CD4-positive, alpha-beta T cell treated with Interleukin-6 for 4 hours (primary cell): ENCODE measurements around the gene ABCC9.

Experiments used
- DNase-seq: peaks from one replicate; pipeline ENCODE4 v3.0.0-alpha.2; 2020; ENCODE audit warnings: mixed read lengths

ABCC9 gene

DNA sequence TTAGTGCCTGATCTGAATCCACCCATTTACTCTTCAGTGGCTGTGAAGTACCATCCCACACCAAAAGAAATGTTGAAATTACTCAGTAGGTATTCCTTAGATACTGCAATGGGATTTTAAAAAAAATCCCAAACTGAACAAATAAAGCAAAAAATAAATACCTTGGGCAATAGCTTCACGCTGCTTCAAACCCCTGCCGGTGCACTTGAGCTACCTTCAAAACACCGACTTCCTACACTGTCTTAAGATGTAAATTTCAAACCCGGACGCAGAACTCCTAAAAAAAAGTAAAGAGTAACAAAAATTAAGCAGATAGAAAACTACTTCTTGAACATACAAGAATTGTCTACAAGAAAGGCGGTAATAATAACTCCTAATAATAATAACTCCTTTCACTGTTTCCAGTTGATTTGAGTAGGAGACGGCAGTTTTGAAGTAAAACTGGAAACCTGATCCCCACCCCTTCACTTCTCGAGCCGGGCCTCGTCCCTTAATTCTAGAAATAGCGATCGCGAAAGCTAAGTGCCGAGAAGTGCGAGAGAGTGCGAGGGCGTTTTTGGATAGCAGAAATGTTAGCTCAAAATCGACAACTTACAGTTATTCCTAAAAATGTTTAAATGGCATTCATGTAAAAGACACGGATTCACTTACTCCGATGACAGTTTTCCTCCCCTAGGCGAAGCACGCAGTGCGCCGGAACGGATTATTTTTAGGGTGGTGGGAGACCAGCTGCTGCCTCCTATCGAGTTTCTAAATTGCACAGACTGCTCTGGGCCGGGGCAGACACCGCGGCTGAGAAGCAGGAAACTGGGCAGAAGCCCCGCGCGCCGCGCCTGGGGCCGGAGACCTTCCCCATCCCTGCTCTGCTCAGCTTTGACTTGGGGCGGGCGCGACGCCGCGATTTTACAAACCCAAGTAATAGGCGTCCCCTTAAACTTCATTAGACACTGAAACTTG lies at the start of gene ABCC9:
ABCC9 (minus strand) TSS at position 878 of the 957 bp plus-strand sequence. CDS start 4,752 bp downstream, outside the sequence.
- DNase-seq = no peak

DNA sequence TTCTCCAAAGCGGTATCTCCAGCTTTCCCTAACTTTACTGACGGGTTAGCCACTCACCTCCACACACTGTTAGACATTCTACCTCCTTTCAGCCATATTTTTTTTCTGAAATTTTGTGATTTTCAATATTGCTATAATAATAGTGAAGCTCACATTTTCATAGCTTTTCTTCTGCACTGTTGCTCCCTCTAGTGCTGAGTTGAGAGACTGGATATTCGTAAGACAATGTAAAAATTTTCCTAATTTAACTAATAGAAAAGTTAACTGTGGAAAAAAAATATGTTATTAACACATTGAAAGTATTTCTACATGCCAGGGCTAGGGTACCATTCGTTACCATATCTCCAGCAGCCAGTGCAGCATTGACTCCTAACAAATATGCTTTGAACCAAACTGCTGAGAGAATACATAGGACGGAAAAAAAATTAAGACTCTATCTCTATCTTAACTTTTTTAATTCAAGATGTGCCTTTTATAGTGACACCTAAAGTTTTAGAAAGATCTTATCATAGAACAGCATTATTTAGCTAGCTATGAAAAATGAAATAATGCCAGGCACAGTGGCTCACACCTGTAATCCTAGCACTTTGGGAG lies 48.7 kb upstream of the ABCC9 start:
- no peak for DNase-seq

DNA sequence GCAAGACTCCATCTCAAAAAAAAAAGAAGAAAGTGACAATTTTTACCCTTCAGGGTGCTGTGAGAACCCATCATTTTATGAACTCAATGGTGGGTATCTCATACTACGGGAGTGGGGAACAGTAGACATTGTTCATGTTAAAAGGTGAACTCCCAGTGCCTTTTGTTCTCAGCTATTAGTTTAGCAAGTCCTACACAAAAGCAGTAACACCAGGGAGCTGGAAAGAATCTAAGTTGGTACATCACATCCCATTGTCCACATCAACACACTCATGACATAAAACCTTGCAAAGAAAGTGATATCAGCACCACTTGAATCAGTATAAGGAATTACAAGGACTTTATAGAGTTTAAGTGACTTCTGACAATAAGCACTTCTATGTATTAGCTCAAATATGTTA lies 47.4 kb upstream of the ABCC9 start:
- no peak for DNase-seq

DNA sequence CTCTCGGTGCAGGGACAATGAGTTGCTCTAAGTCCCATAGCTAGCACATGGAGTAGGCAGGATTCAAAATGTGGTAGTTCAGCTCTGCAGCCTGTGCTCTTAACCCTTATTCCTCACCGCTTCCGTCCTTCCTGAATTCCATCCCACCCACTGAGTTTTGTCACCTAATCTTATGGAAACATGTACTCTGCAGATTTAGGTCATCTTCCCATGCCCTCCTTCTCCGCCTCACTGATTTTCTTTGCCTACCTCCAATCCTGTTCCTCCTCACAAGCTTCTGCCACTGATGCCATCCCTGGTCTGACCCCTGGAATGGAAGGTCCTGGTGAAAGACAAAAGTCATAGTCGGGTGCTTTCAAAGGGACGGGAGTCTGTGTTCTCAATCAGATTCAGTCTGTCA lies 46.5 kb upstream of the ABCC9 start:
- DNase-seq = no peak

DNA sequence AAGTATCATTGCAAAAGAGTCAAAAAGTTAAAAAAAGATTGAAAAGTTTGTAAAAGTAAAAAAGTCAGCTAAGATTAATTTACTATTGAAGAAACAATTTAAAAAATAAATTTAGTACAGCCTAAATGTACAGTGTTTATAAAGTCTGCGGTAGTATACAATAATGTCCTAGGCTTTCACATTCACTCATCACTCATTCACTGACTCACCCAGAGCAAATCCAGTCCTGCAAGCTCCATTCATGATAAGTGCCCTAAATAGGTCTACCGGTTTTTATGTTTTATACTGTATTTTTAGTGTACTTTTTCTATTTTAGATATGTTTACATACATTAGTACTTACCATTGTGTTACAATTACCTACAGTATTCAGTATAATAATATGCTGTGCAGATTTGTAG lies 43.9 kb upstream of the ABCC9 start:
- DNase-seq = no peak

DNA sequence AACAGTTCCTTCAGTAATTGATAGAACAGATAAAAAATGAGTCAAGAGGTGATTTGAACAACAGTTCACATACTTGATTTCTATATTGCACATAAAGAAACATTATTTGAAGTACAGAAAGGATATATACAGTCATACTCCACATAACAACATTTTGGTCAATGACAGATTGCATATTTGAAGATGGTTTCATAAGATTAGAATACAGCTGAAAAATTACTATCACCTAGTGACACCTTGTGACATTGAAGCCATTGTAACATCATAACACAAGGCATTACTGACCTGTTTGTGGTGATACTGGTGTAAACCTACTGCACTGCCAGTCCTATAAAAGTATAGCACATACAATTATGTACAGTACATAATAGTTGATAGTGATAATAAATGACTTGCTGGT lies 43.1 kb upstream of the ABCC9 start:
- DNase-seq = no peak

DNA sequence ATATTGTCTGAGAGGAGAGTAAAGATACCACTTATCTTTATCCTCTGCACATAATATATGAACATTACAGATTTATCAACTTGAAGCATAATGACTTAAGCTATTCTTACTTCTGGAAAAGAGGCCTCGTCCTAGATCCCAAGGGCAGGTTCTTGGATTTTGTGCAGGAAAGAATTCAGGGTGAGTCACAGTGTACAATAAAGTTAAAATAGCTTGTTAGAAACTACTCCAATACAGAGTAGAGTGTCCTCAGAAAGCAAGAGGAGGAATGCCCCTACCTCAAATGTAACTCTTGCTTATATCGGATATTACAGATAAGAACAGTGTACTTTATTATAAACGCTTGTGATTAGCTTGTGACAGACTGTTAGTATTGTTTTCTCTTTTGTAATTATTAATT lies 41.9 kb upstream of the ABCC9 start:
- no peak for DNase-seq

DNA sequence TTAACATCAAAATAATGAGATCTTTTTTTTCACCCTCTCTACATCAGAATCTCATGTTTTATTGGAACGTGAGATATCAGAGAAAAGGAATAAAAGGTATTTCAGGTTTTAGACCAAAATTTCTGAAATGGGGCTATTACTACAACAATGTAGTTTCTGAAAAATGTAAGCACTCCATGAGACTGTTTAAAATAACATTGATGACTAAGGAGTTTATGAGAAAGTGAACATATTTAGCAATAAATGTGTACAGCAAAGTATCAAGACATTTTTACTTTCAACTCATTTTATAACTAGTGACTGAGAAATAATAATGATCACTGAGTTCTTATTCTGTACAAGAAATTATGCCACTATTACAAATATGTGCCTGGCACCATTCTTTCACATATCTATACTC lies 39.3 kb upstream of the ABCC9 start:
- DNase-seq = no peak

DNA sequence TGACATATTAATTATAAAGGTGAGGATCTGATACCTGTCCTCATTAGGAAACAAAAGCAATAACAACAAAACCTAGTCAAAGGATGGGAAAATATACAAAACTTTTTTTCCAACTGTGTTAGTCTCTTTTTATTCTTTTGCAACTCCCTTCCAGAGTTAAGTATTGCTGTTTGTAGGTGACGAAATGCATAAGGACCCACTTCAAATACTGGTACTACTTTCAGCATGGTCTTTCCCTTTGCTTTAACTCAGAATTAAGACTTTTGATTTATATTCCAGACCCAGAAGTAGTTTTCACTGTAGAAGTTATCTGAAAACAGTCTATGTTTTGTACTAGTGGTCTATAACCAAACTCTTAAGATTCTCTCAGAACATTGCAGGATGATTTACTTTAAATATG lies 34.1 kb upstream of the ABCC9 start:
- DNase-seq = no peak

DNA sequence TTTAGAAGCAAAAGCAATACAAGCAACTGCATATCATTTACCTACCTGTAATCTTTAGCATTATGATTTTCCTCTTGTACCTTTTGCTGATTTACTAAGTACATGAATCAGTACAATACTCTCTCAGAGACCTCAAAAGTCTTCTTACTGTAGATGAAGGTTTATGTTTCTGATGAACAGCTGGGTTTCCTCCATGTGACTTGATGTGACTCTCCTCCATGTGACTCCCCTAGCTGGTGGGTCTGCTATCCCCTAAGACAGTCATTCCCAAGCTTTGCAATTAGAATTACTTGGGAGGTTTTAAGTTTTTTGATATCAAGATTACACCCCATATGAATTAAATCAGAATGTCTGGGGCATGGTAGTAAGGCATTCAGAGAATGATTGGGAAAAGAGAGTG lies 32.0 kb upstream of the ABCC9 start:
- no peak for DNase-seq

DNA sequence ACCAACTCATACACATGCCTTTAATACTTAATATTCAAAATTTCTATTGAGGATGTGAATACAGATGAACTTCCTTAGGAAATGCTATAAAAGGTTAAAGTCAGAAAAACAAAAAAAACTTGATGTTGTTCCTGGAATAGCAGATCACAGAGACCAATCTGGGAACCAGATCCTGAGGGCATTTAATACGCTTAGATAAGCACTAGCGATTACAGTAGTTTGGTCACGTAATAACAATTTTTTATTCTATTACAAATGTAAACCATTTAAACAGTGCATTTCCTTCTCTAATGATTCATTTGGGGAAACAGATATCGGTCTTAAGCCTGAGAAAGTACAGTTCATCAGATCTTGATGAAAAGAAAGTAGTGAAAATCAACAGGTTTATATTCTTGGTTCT lies 30.8 kb upstream of the ABCC9 start:
- DNase-seq = no peak

DNA sequence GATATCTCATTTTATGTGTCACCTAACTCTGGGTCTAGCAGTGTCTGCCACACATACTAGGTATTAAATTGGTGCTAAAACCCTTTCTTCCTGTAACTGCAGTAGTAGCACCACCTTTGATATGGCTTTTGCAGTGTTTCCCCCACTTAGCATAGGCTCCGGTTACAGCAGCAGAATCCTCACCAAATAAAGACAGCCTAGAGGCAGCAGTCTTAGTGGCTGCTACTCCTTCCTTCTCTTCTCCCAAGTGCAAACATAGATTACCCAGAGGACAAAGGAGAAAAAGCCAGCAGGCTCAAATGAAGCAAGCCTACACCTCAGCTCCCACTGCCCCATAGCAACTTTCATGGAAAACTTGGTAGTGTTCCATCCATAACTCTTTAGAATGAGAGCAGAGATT lies 30.1 kb upstream of the ABCC9 start:
- DNase-seq = no peak

DNA sequence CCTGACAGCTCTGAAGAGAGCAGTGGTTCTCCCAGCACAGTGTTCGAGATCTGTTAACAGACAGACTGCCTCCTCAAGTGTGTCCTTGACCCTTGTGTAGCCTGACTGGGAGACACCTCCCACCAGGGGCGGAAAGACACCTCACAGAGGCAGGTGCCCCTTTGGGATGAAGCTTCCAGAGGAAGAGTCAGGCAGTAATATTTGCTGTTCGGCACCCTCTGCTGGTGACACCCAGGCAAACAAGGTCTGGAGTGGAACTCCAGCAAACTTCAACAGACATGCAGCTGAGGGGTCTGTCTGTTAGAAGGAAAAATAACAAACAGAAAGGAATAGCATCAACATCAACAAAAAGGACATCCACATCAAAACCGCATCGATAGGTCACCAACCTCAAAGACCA lies 21.6 kb upstream of the ABCC9 start:
- DNase-seq = no peak

DNA sequence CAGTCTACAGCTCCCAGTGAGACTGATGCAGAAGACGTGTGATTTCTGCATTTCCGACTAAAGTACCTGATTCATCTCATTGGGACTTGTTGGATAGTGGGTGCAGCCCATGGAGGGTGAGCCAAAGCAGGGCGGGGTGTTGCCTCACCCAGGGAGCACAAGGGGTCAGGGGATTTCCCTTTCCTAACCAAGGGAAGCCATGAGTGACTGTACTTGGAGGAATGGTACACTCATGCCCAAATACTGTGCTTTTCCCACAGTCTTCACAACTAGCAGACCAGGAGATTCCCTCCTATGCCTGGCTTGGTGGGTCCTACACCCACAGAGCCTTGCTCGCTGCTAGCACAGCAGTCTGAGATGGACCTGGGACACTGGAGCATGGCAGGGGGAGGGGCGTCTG lies 21.0 kb upstream of the ABCC9 start:
- DNase-seq = no peak

DNA sequence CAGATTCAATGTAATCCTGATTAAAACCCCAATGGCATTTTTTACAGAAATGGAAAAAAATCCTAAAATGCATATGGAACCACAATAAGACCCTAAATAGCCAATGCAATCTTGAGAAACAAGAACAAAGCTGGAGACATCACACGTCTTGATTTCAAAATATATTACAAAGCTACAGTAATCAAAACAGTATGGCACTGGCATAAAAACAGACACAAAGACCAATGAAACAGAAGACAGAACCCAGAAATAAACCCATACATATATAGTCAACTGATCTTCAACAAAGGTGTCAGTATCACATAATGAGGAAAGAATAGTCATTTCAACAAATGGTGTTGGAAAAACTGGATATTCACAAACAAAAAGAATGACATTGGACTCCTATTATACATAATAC lies 9.4 kb upstream of the ABCC9 start:
- no peak for DNase-seq

DNA sequence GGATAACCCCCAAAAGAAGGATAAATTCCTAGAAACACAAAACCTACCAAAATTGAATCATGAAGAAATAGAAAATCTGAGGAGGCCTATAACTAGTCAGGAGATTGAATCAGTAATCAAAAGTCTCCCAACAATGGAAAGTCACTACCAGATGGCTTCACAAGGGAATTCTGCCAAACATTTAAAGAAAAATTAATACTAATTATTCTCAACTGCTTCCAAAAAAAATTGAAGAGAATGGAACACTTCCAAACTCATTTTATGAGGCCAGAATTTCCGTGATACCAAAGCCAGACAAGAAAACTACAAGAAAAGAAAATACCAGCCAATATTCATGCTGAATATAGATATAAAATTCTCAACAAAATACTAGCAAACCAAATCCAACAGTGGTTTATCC lies 7.8 kb upstream of the ABCC9 start:
- DNase-seq = no peak

DNA sequence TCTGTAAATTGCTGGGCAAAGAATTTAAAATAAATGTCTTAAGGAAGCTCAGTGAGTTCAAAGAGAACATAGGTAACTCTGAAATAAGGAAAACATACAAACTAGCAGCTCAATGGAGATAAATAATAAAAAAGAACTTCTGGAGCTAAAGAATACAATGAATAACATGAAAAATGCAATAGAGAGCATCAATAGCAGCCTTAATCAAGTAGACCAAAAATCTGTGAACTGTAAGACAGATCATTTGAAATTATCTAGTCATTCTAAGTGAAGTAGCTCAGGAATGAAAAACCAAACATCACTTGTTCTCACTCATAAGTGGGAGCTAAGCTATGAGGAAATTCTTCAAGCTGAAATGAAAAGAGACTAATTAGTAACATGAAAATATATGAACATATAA lies 5.8 kb upstream of the ABCC9 start:
- no peak for DNase-seq

DNA sequence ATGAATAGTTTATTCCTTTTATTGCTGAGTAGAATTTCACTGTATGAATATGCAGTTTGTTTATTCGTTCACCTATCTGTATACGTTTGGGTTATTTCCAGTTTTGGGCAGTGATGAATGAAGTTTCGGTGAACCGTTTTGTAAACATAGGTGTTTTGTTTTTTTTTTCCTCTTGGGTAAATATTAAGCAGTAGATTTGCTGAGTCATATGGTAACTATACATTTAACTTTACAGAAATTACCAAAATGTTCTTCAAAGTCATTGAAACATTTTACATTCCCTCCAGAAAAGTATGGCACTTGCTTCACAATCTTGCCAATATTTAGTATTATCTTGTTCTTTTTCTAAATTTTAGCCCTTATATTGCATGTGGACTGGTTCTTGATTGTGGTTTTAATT lies 3.8 kb upstream of the ABCC9 start:
- no peak for DNase-seq

DNA sequence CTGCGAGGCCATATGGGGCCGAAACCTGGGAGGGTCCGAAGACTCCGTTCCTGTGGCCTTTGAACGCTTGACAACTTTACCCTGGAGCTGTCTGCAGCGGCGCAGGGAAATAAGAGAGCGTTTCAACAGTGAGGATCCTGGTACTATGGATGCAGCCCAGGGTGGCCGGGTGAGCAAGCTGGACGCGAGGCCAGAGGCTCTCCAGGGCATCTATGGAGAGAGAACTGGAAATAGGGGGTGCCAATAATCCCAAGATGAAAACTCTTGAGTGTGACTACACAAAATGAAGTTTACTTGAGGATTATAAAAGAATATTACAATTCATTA lies 1.1 kb upstream of the ABCC9 start:
- DNase-seq = no peak

DNA sequence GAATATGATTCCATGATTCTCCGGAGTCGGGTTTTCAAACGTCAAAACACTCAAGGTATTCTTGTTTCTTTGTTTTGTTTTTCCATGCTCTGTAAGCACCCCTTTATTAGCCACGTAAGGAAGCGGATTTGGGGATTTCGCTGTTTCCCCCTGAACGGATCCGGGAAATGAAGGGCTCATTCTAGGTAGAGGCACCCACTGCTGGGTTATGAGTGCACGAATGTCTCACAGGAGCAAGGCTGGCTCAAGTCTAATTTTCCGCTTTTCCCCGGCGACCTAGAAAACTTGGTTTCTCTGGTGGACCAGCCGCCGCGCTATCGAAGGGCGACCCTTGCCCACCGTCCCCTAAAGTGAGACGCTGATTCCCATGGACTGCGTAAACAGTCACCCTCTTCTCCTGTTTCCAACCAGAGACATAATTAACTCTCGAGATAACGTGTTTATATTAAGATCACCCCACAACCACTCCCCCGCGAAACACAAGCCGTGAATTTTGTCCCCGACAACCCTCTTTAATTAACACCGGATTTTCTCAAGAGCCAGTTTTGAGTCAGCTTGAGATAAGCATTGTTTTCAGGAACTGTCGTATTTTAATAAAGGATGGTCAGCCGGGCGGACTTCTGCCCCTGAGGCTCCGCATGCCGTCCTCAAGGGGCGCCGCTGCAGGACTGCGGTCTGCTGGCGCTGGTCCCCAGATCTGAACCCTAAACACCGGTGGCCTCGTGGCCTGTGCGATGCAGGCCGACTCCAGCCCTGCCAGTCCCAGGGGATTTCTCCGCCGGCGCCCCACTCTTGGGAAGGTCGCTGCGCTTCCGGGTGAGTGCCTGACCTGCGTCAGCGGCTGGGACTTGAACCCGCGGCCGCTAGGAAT lies 515 bp upstream of the ABCC9 start:
- no peak for DNase-seq

DNA sequence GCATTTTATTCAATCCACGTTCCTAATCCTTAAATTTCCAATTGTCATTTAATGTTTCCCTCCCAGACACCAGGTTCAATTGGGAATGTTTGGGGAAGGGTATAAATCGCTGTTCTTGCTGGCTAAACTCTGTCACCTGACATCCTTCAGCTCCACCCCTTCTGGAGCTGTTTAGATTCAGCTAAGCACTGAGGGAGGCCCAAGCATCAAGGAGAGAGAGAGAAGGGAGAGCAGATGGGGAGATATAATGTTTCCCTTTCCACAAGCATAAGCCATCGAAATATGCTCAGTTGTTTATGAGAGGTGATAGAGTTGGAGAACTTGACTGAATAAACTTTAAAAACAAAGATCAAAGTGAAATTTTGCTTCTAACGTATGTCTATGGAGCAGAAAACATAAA lies 1.8 kb downstream of the ABCC9 start:
- DNase-seq = no peak

DNA sequence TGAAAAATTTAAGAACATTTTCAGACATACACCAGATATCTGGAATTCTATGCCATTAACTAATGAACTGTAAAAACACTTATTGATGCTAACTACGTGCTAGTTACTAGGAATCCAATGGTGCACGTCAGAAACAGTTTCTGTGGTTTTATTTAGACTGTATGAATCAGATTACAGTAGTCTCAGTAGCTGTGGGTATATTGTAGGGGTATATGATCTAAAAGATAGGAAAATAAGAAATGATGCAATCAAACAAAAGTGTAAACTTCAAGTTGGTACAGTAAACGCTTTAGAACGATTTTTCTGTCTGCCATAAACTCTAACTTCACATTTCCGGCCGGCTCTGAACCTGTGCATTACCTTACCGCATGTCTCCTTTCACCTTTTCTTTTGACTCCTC lies 2.3 kb downstream of the ABCC9 start:
- DNase-seq = no peak

DNA sequence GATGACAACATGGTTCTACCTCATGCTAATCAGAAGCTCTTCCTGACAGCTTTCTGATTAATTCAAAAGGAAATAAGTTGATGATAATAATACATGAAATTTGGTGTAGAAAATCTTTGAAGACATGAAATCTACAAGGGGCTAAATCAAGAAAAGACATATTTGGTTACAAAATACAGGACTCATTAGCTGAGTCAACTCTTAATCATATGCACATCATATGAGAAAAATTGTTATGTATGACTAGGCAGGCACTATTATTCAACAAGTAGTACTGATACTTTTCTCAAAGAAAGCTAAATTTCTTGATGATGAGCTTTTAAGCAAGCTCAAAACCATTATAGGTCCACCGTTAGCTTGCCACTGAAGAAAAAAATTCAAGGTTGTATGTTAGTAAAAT lies 7.1 kb downstream of the ABCC9 start:
- DNase-seq = no peak

DNA sequence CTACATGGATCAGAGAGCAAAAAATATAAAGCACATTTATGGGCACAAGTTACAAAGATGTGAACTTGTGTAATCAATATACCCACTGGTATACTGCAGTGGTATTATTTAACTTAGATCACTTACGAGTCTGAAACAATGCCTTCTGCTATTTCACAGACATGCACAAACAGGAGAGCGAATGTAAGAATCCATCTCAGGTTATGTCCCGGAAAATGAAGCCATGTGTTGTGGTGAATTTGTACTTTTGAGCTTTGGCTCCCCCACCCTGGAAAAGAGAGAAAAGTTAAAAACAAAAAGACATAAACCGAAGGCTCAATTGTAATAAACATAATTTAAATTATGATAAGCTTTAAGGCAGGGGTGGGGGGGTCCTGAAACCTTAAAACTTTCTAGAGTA lies 7.6 kb downstream of the ABCC9 start:
- DNase-seq = no peak
